ENCODE data around the gene TTBK2.

TTBK2 gene

GRCh38 chr15:42854576-42854975 lies 66.0 kb downstream of the TTBK2 start:
- no peak for TF ChIP-seq CTCF (IDR thresholded peaks at IDR 0.05; ENCODE audit: low read depth, low read length, missing control alignments)
- DNase-seq (ENCODE audit: extremely low read depth, low read depth): no peak
- no peak overlapping the region for H3K4me3 ChIP-seq (replicated peaks; ENCODE audit: low read depth, low read length)

GRCh38 chr15:42849836-42850235 lies 70.7 kb downstream of the TTBK2 start:
- H3K4me3 ChIP-seq (replicated peaks; ENCODE audit: low read depth, low read length): no peak overlapping the region
- DNase-seq (ENCODE audit: extremely low read depth, low read depth): no peak
- no peak for TF ChIP-seq CTCF (IDR thresholded peaks at IDR 0.05; ENCODE audit: low read depth, low read length, missing control alignments)

GRCh38 chr15:42848846-42849245 lies 71.7 kb downstream of the TTBK2 start:
- no peak for TF ChIP-seq CTCF (IDR thresholded peaks at IDR 0.05; ENCODE audit: low read depth, low read length, missing control alignments)
- DNase-seq (ENCODE audit: extremely low read depth, low read depth): no peak
- H3K4me3 ChIP-seq (replicated peaks; ENCODE audit: low read depth, low read length): no peak overlapping the region

GRCh38 chr15:42846647-42847046 lies 73.9 kb downstream of the TTBK2 start:
- TF ChIP-seq CTCF (IDR thresholded peaks at IDR 0.05; ENCODE audit: low read depth, low read length, missing control alignments): no peak
- no peak overlapping the region for H3K4me3 ChIP-seq (replicated peaks; ENCODE audit: low read depth, low read length)
- DNase-seq (ENCODE audit: extremely low read depth, low read depth): no peak

- DNase-seq (ENCODE audit: extremely low read depth, low read depth): no peak
- no peak for TF ChIP-seq CTCF (IDR thresholded peaks at IDR 0.05; ENCODE audit: low read depth, low read length, missing control alignments)
- H3K4me3 ChIP-seq (replicated peaks; ENCODE audit: low read depth, low read length): no peak overlapping the region
Measured at GRCh38 chr15:42845581-42845980, 75.0 kb downstream of the TTBK2 start.

- TF ChIP-seq CTCF (IDR thresholded peaks at IDR 0.05; ENCODE audit: low read depth, low read length, missing control alignments): no peak
- H3K4me3 ChIP-seq (replicated peaks; ENCODE audit: low read depth, low read length): no peak overlapping the region
- DNase-seq (ENCODE audit: extremely low read depth, low read depth): no peak
Measured at GRCh38 chr15:42843699-42844098, 76.9 kb downstream of the TTBK2 start.

GRCh38 chr15:42836251-42836650 lies 84.3 kb downstream of the TTBK2 start:
- H3K4me3 ChIP-seq (replicated peaks; ENCODE audit: low read depth, low read length): no peak overlapping the region
- no peak for DNase-seq (ENCODE audit: extremely low read depth, low read depth)
- TF ChIP-seq CTCF (IDR thresholded peaks at IDR 0.05; ENCODE audit: low read depth, low read length, missing control alignments): no peak

Measured in HFF-Myc (cell line).